GM06990 (cell line): ENCODE results near the gene PRRT1.

Experiments
- DNase-seq: peaks from one replicate; pipeline ENCODE4 v3.0.0-alpha.2; 2011; ENCODE audit not compliant: insufficient read length; ENCODE audit errors: extremely low read depth
- H3K27me3 ChIP-seq: replicated peaks from 2 replicates; pipeline ENCODE4 v1.6.0; 2011; ENCODE audit warnings: low read length; ENCODE audit not compliant: control insufficient read depth, insufficient read depth
- H3K36me3 ChIP-seq: 2 replicates; pipeline ENCODE4 v1.5.1; 2011; ENCODE audit warnings: low read length; ENCODE audit not compliant: control insufficient read depth, insufficient read depth
- H3K4me3 ChIP-seq: replicated peaks from 2 replicates; pipeline ENCODE4 v1.5.1; 2011; ENCODE audit warnings: low read depth, mild to moderate bottlenecking, control low read depth, low read length
- TF ChIP-seq, protein P1 (sequence below): IDR thresholded peaks from 2 replicates; pipeline ENCODE4 v1.5.1; 2011; ENCODE audit warnings: low read length, control low read depth, mild to moderate bottlenecking, inconsistent platforms; ENCODE audit not compliant: insufficient read depth, poor library complexity, severe bottlenecking

The PRRT1 gene

DNA sequence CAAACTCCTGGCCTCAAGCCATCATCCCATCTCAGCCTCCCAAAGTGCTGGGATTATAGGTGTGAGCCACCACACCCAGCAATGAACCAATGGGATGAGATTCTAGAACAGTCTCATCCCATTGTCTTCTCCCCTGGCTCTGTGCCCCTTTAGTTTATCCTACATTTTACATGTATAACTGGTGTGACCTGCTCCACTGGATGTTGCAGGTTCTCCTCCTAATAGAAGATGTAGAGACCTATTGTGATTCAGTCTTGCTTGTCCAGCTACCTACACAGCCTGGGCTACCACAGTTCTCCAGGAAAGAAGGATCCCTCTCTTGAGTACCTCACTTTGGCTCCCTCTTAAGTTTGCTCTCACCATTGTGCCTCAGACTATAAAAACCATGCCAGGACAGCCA, 19.6 kb downstream of the PRRT1 start:
- no peak overlapping the region for H3K4me3 ChIP-seq
- no peaks in the 10 kb centered on the region; the same call in 1 of the 2 replicates for H3K27me3 ChIP-seq
- no peaks in the 10 kb centered on the region for H3K36me3 ChIP-seq
- no peak for DNase-seq
- TF ChIP-seq, protein P1, sequence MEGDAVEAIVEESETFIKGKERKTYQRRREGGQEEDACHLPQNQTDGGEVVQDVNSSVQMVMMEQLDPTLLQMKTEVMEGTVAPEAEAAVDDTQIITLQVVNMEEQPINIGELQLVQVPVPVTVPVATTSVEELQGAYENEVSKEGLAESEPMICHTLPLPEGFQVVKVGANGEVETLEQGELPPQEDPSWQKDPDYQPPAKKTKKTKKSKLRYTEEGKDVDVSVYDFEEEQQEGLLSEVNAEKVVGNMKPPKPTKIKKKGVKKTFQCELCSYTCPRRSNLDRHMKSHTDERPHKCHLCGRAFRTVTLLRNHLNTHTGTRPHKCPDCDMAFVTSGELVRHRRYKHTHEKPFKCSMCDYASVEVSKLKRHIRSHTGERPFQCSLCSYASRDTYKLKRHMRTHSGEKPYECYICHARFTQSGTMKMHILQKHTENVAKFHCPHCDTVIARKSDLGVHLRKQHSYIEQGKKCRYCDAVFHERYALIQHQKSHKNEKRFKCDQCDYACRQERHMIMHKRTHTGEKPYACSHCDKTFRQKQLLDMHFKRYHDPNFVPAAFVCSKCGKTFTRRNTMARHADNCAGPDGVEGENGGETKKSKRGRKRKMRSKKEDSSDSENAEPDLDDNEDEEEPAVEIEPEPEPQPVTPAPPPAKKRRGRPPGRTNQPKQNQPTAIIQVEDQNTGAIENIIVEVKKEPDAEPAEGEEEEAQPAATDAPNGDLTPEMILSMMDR, result no peak

DNA sequence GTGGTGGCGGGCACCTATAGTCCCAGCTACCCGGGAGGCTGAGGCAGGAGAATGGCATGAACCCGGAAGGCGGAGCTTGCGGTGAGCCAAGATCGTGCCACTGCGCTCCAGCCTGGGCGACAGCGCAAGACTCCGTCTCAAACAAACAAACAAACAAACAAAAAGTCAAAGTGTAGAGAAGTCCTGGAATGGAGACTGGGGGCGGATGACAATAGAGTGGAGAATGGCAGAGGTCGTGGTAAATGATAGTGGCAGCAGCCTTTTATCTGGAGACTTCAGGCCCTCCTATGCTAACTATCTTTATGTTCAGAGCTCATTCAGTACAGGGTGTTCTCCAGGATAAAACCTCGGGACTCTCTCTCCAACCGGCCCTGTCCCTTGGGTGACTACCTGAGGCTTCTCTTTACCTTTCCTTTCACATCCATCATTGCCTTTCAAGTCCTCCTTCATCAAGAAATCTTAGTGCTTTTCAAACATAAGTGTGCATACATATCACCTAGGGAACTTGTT, 20.2 kb downstream of the PRRT1 start:
- H3K36me3 ChIP-seq, result no peaks in the 10 kb centered on the region
- H3K4me3 ChIP-seq, result no peak overlapping the region
- no peaks in the 10 kb centered on the region; the same call in 1 of the 2 replicates for H3K27me3 ChIP-seq
- TF ChIP-seq, protein P1, result no peak
- DNase-seq, result no peak

DNA sequence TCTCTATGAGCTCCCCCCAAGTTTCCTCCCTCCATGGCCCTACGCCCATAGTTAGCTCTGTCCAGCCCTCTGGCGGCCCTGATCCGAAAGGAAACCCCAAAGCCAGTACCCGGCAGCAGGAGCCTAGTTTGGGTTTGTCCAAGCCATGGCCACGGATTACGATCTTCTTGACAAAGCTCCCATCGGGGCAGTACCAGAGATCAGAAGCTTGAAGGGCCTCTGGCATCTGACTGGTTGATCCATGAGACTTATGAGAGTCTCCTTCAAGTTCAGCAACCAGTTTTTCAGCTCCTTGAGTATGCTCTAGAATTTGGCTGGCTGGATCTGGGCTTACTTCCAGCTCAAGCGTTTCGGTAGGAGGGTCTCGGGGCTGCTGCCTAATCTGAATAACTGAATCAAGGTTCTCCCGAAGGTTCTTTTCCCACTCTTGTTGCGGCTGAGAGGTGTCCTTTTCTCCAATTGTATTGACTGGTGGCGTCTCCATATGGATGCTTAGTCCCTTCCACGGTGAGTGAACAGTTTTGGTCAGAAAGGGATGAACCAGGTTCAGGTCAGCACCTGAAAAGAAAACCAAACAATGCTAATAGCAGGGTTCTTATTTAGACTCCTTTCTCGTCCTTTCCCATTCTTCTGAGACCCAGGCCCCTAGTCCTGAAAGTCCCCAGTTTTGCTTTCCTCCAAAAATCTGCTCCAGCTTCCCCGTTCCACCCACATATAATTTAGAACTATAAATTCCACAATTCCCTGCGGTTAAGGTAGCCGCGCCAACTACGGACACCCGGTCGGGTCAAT, 22.2 kb downstream of the PRRT1 start:
- TF ChIP-seq, protein P1, result no peak
- Histone ChIP-seq H3K4me3 (peak overlapping the region; percentile 85), H3K36me3 (peaks cover 2% of the 10 kb centered on the region), H3K27me3 (no peaks in the 10 kb centered on the region; the same call in 1 of the 2 replicates)
- DNase-seq, result no peak

DNA sequence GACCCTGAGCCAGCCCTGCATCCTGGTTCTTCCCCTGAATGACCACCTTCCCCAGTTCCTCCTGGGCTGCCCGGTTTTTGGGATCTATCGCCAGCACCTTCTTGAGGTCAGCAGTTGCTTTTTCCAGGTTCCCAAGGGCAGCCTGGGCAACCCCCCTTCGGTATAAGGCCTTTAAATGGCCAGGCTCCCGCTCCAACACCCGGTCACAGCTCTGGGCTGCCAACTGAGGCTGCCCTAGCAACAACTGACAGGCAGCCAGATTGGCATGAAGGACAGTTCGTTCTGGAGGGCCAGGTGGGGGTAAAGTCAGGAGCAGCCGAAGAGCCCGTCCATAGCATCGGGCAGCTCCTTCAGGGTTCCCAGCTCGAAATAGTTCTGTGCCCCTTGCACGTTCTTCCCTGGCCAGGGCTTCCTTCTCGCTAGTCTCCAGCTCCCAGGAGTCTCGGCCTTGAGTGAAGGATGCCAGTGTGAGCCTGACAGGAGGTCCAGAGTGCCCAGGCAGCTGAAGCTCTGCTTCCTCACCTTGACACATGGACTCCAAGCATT, 22.9 kb downstream of the PRRT1 start:
- Histone ChIP-seq H3K27me3 (no peaks in the 10 kb centered on the region), H3K36me3 (peaks cover 2% of the 10 kb centered on the region), H3K4me3 (peak overlapping the region; percentile 85; the same call in 1 of the 2 replicates)
- TF ChIP-seq, protein P1, result no peak
- no peak for DNase-seq

DNA sequence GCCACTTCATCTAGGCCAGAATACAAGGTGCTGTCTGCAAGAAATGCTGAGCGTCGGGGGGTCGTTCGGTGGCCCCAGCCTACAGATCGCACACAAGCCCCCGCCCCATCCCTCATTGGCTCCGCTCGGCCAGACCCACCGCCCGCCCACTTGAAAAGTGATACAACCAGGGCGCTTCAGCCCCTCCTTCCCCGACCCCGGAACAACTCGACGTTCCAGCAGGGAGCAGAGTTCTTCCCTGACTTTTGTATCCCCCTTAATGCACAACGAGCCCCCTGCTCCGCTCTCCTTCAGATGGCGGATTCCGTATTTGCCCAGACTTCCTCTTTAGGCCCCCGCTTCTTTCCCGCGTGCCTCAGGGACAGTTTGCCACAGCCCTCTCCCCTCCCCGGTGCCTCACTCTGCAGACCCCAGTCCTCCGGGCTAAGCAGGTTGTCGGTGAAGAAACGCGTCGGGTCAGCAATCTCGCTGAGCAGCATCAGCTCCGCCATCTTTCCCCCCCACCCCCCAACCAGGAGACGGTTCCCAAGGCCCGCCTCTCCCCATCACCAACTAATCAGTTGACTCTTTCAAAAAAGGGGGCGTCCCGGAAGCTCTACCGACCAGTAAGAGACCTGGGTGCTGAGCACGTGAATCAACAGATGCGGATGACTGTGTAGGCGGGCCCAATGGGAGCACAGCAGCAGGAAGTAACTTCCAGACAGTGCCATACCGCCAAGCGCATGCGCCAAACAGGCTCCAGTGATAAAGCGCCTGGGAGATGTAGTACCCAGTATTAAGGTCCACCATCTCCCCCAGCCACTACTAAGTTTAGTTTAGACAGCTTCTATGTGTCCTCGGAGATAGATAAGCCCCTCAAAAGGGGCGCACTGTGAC, 23.8 kb downstream of the PRRT1 start, which contains the start of gene ATF6B:
TSS of gene ATF6B (minus strand) at position 530 of the 876 bp plus-strand sequence. CDS start at position 491, 39 bp downstream.
- Histone ChIP-seq H3K36me3 (peaks cover 2% of the 10 kb centered on the region), H3K4me3 (peak within 1 kb of the TSS; percentile 99), H3K27me3 (no peaks in the 10 kb centered on the region)
- TF ChIP-seq, protein P1, result no peak
- DNase-seq, result peak; percentile 89
